WI38 (cell line): ENCODE results near the gene FRMD4A.

Source experiments
- H3K4me3 ChIP-seq: 2 replicates; pipeline ENCODE4 v1.5.1; 2011; ENCODE audit warnings: low read depth, mild to moderate bottlenecking, control low read depth, low read length
- CTCF ChIP-seq: IDR thresholded peaks from 2 replicates; pipeline ENCODE4 v1.5.1; 2012; ENCODE audit warnings: low read depth, mild to moderate bottlenecking, control low read depth, low read length

Gene FRMD4A

GRCh38 chr10:14111208-14111607, 219.5 kb downstream of the FRMD4A start:
- no peak for TF ChIP-seq CTCF
- H3K4me3 ChIP-seq = no peak overlapping the region

- no peak for TF ChIP-seq CTCF
- no peak overlapping the region for H3K4me3 ChIP-seq
These were observed 223.9 kb downstream of the FRMD4A start for GRCh38 chr10:14106828-14107227.

- H3K4me3 ChIP-seq = no peak overlapping the region
- TF ChIP-seq CTCF = no peak
These were observed 228.7 kb downstream of the FRMD4A start for GRCh38 chr10:14102056-14102455.

- TF ChIP-seq CTCF = no peak
- no peak overlapping the region for H3K4me3 ChIP-seq
These were observed 230.8 kb downstream of the FRMD4A start for GRCh38 chr10:14099885-14100284.

GRCh38 chr10:14093730-14094484, 236.8 kb downstream of the FRMD4A start:
- TF ChIP-seq CTCF = peak; percentile 38; the same call in 1 of the 2 replicates
- H3K4me3 ChIP-seq = no peak overlapping the region

- H3K4me3 ChIP-seq = no peak overlapping the region
- TF ChIP-seq CTCF = no peak
These were observed 237.9 kb downstream of the FRMD4A start for GRCh38 chr10:14092799-14093198.

- TF ChIP-seq CTCF = no peak
These were observed 241.0 kb downstream of the FRMD4A start for GRCh38 chr10:14089556-14090292.

More at GRCh38 chr10:14089556-14090292, 241.0 kb downstream of the FRMD4A start:
- no peak overlapping the region for H3K4me3 ChIP-seq
